H9 (cell line): Measurements from ENCODE around the gene OSBPL1A. TPM values are rescaled to one million over a fixed set of nuclear protein-coding genes. Genes with fewer than 3 reads are reported as not detected.

ENCODE experiments used
- DNase-seq: peaks from one replicate; pipeline ENCODE4 v3.0.0-alpha.2; 2017
- H2AFZ ChIP-seq: one replicate; pipeline ENCODE4 v1.6.1; 2013; ENCODE audit warnings: mild to moderate bottlenecking, low read length, control low read depth, moderate library complexity
- H2AK5ac ChIP-seq: 2 replicates; pipeline ENCODE4 v1.6.1; 2013; ENCODE audit warnings: low read length, control low read depth, mixed read lengths; ENCODE audit not compliant: insufficient read length
- H2BK120ac ChIP-seq: one replicate; pipeline ENCODE4 v1.6.1; 2013; ENCODE audit warnings: low read depth, mild to moderate bottlenecking, low read length, control low read depth, inconsistent platforms; ENCODE audit not compliant: poor library complexity, severe bottlenecking
- H2BK12ac ChIP-seq: 2 replicates; pipeline ENCODE4 v1.6.1; 2013; ENCODE audit warnings: low read length, control low read depth, mixed read lengths, low read depth; ENCODE audit not compliant: insufficient read length
- H2BK15ac ChIP-seq: 2 replicates; pipeline ENCODE4 v1.6.1; 2013; ENCODE audit warnings: low read depth, low read length, control low read depth
- H2BK20ac ChIP-seq: one replicate; pipeline ENCODE4 v1.6.1; 2013; ENCODE audit warnings: low read depth, mild to moderate bottlenecking, low read length, control low read depth, inconsistent platforms; ENCODE audit not compliant: poor library complexity, severe bottlenecking
- H2BK5ac ChIP-seq: 2 replicates; pipeline ENCODE4 v1.6.1; 2013; ENCODE audit warnings: low read length, control low read depth, mixed read lengths; ENCODE audit not compliant: insufficient read length
- H3K14ac ChIP-seq: 2 replicates; pipeline ENCODE4 v1.6.1; 2013; ENCODE audit warnings: low read length, control low read depth; ENCODE audit not compliant: insufficient read depth
- H3K18ac ChIP-seq: 2 replicates; pipeline ENCODE4 v1.6.1; 2013; ENCODE audit warnings: low read depth, mild to moderate bottlenecking, mixed read lengths, low read length, control low read depth; ENCODE audit not compliant: insufficient read length
- H3K23ac ChIP-seq: 2 replicates; pipeline ENCODE4 v1.6.1; 2013; ENCODE audit warnings: low read length, control low read depth, mixed read lengths, low read depth; ENCODE audit not compliant: insufficient read length
- H3K23me2 ChIP-seq: 2 replicates; pipeline ENCODE4 v1.6.1; 2013; ENCODE audit warnings: low read depth, mild to moderate bottlenecking, mixed read lengths, low read length, control low read depth; ENCODE audit not compliant: insufficient read length, poor library complexity, severe bottlenecking
- H3K27ac ChIP-seq: 2 replicates; pipeline ENCODE4 v1.5.1; 2013; ENCODE audit warnings: low read length, control low read depth, mixed read lengths, low read depth; ENCODE audit not compliant: insufficient read length
- H3K27me3 ChIP-seq: 2 replicates; pipeline ENCODE4 v1.6.1; 2013; ENCODE audit warnings: low read length, control low read depth, inconsistent platforms; ENCODE audit not compliant: insufficient read depth
- H3K4ac ChIP-seq: 2 replicates; pipeline ENCODE4 v1.6.1; 2013; ENCODE audit warnings: low read depth, mild to moderate bottlenecking, control low read depth, inconsistent platforms, low read length, moderate library complexity
- H3K4me1 ChIP-seq: 2 replicates; pipeline ENCODE4 v1.6.1; 2013; ENCODE audit warnings: low read length, control low read depth, inconsistent platforms; ENCODE audit not compliant: insufficient read depth
- H3K4me2 ChIP-seq: 2 replicates; pipeline ENCODE4 v1.6.1; 2013; ENCODE audit warnings: low read length, control low read depth, mixed read lengths; ENCODE audit not compliant: insufficient read length, insufficient read depth
- H3K56ac ChIP-seq: 2 replicates; pipeline ENCODE4 v1.6.1; 2013; ENCODE audit warnings: low read depth, mild to moderate bottlenecking, mixed read lengths, low read length, control low read depth; ENCODE audit not compliant: insufficient read length
- H3K79me1 ChIP-seq: 2 replicates; pipeline ENCODE4 v1.6.1; 2013; ENCODE audit warnings: low read depth, mild to moderate bottlenecking, moderate library complexity, low read length, control low read depth, inconsistent platforms; ENCODE audit not compliant: insufficient read depth, poor library complexity, severe bottlenecking
- H3K79me2 ChIP-seq: 2 replicates; pipeline ENCODE4 v1.6.1; 2013; ENCODE audit warnings: low read length, control low read depth, inconsistent platforms; ENCODE audit not compliant: insufficient read depth
- H3K9ac ChIP-seq: 2 replicates; pipeline ENCODE4 v1.6.1; 2013; ENCODE audit warnings: low read length, control low read depth, mixed read lengths; ENCODE audit not compliant: insufficient read length; ENCODE audit errors: extremely low read depth
- H3K9me3 ChIP-seq: one replicate; pipeline ENCODE4 v1.6.1; 2013; ENCODE audit warnings: low read depth, low read length, inconsistent platforms; ENCODE audit not compliant: control insufficient read depth
- H3T11ph ChIP-seq: one replicate; pipeline ENCODE4 v1.6.1; 2013; ENCODE audit warnings: mild to moderate bottlenecking, low read length, control low read depth, inconsistent platforms
- H4K20me1 ChIP-seq: one replicate; pipeline ENCODE4 v1.6.1; 2013; ENCODE audit not compliant: control insufficient read depth, insufficient read length, insufficient read depth
- H4K5ac ChIP-seq: 2 replicates; pipeline ENCODE4 v1.6.1; 2013; ENCODE audit warnings: low read depth, mild to moderate bottlenecking, mixed read lengths, low read length, control low read depth; ENCODE audit not compliant: insufficient read length
- H4K8ac ChIP-seq: replicated peaks from 2 replicates; pipeline ENCODE4 v1.6.1; 2013; ENCODE audit warnings: low read length, control low read depth, mixed read lengths, low read depth; ENCODE audit not compliant: insufficient read length
- H4K91ac ChIP-seq: 2 replicates; pipeline ENCODE4 v1.6.1; 2013; ENCODE audit warnings: low read depth, mild to moderate bottlenecking, moderate library complexity, mixed read lengths, low read length, control low read depth; ENCODE audit not compliant: insufficient read length
- H3K27ac Mint-ChIP-seq, 3 experiments: 2 replicates in 2 of 3; 3 replicates in 1 of 3; pipeline ENCODE4 v1.8.0; 2020 to 2021; ENCODE audit warnings: mixed read lengths in 3 of 3, mild to moderate bottlenecking in 1 of 3, moderate library complexity in 1 of 3
- H3K27me3 Mint-ChIP-seq: 2 replicates; pipeline ENCODE4 v1.8.0; 2021; ENCODE audit warnings: low read depth, mild to moderate bottlenecking, moderate library complexity, mixed read lengths
- H3K36me3 Mint-ChIP-seq, 3 experiments: 2 replicates in 2 of 3; 3 replicates in 1 of 3; pipeline ENCODE4 v1.8.0; 2020 to 2021; ENCODE audit warnings: low read depth in 3 of 3, mixed read lengths in 3 of 3; ENCODE audit not compliant: insufficient read depth in 1 of 3
- H3K4me1 Mint-ChIP-seq, 2 experiments: 2 replicates each; pipeline ENCODE4 v1.8.0; 2020; ENCODE audit warnings: mixed read lengths in 2 of 2
- H3K4me3 Mint-ChIP-seq, 2 experiments: 2 replicates in 1 of 2; 3 replicates in 1 of 2; pipeline ENCODE4 v1.8.0; 2020 to 2021; ENCODE audit warnings: mild to moderate bottlenecking in 2 of 2, mixed read lengths in 2 of 2, moderate library complexity in 1 of 2
- H3K9me3 Mint-ChIP-seq, 2 experiments: 2 replicates in 1 of 2; 3 replicates in 1 of 2; pipeline ENCODE4 v1.8.0; 2020; ENCODE audit warnings: mild to moderate bottlenecking in 2 of 2, mixed read lengths in 2 of 2, moderate library complexity in 1 of 2
- CTCF ChIP-seq: fragments of 200-600 bp; sonication (generic); conservative IDR thresholded peaks from 3 replicates; pipeline ENCODE4 v1.8.0; 2021; ENCODE audit warnings: antibody characterized with exemption, mild to moderate bottlenecking
- WGBS: extraction: QIAGEN DNeasy Blood & Tissue Kit; methylation state at CpG from one replicate; pipeline ENCODE4 v1.1.7; 2013; ENCODE audit warnings: missing lambda C conversion rate, low lambda C conversion rate, mixed read lengths; ENCODE audit not compliant: insufficient read length; ENCODE audit errors: extremely low coverage; 5-methylcytosine and 5-hydroxymethylcytosine counted together
- long read RNA-seq: library from polyadenylated mRNA; unstranded; transcript quantifications from one replicate; pipeline ENCODE4 v2.0.0, GENCODE V29; 2020
- total RNA-seq: library from RNA; stranded (reverse); gene quantifications from 2 replicates; pipeline ENCODE4 v1.2.1, GENCODE V29; 2021

The OSBPL1A gene
- 32.0 and 33.9 TPM in 2 replicates for total RNA-seq
- long read RNA-seq, full-length matches to known transcripts, result 17 of 157 reads
- long read RNA-seq, partial matches to known transcripts, result 63 of 157 reads
- long read RNA-seq, other reads (novel, unspliced or antisense), result 77 of 157 reads

GRCh38 chr18:24397694-24398368 lies at the start of gene OSBPL1A:
Gene OSBPL1A (minus strand): TSS chr18:24397824. CDS start chr18:24377533, 20,291 bp downstream.
- Histone ChIP-seq H2BK12ac (no peak within 1 kb of the TSS), H4K8ac (no peak within 1 kb of the TSS), H4K20me1 (no peaks in the 10 kb centered on the region), H3T11ph (no peak within 1 kb of the TSS), H2BK15ac (no peak within 1 kb of the TSS), H3K9me3 (no peaks in the 10 kb centered on the region), H4K91ac (no peak within 1 kb of the TSS), H4K5ac (peak within 1 kb of the TSS; percentile 9), H3K56ac (no peak within 1 kb of the TSS), H3K4me1 (peaks cover 2% of the 10 kb centered on the region; the same call in 1 of the 2 replicates), H3K27me3 (no peaks in the 10 kb centered on the region), H3K23me2 (peaks cover 5% of the 10 kb centered on the region), H3K79me1 (no peaks in the 10 kb centered on the region), H3K14ac (peak within 1 kb of the TSS; percentile 80; the same call in 1 of the 2 replicates), H3K4ac (no peak within 1 kb of the TSS), H3K9ac (peak within 1 kb of the TSS; percentile 89), H2BK20ac (no peak within 1 kb of the TSS), H2BK120ac (no peak within 1 kb of the TSS), H2AK5ac (no peak within 1 kb of the TSS), H3K23ac (no peak within 1 kb of the TSS), H3K4me2 (peak within 1 kb of the TSS; percentile 79), H3K27ac (no peak within 1 kb of the TSS), H3K79me2 (peaks cover 2% of the 10 kb centered on the region; the same call in 1 of the 2 replicates), H3K18ac (peak within 1 kb of the TSS; percentile 86), H2AFZ (no peak within 1 kb of the TSS), H2BK5ac (no peak within 1 kb of the TSS)
- H3K27ac Mint-ChIP-seq, result peak within 1 kb of the TSS; percentile 94 to 99 (median 98)
- peak; percentile 98 for DNase-seq
- no peaks in the 10 kb centered on the region for H3K27me3 Mint-ChIP-seq
- peak within 1 kb of the TSS; percentile 83 to 91 for H3K4me3 Mint-ChIP-seq
- no peaks in the 10 kb centered on the region for H3K9me3 Mint-ChIP-seq
- TF ChIP-seq CTCF, result no peak
- peaks cover 56 to 58% of the 10 kb centered on the region in 2 experiments for H3K4me1 Mint-ChIP-seq
- no peaks in the 10 kb centered on the region for H3K36me3 Mint-ChIP-seq
- WGBS, result no CpG with 5 or more reads among the region's 55 CpGs
